ENCODE results near the gene ZNF827. TPM values are rescaled to one million over a fixed set of nuclear protein-coding genes. Genes with fewer than 3 reads are reported as not detected.

Gene ZNF827
- polyA plus RNA-seq, 4 donors, result 3.5 to 30.0 (median 7.5) TPM

- no peak overlapping the region for H3K4me3 ChIP-seq (ENCODE audit: low read depth in 1 of 3, low read length in 3 of 3)
- H3K36me3 ChIP-seq (ENCODE audit: control insufficient read depth in 3 of 3, insufficient read depth in 2 of 3, low read depth in 1 of 3, low read length in 3 of 3), result peaks cover 2 to 23% (median 6%) of the 10 kb centered on the region in 3 donors
- H3K9me3 ChIP-seq (ENCODE audit: control insufficient read depth in 2 of 2, insufficient read depth in 1 of 2, low read depth in 1 of 2, low read length in 1 of 2), result no peaks in the 10 kb centered on the region
- 60 to 65% (median 62%) methylated on average over 4 of the region's 4 CpGs for WGBS, 3 donors
- FAIRE-seq, result no peak
- no peaks in the 10 kb centered on the region for H3K27me3 ChIP-seq (ENCODE audit: control insufficient read depth in 3 of 3, insufficient read depth in 3 of 3, low read length in 3 of 3)
- H3K4me1 ChIP-seq (ENCODE audit: control insufficient read depth in 3 of 3, insufficient read depth in 2 of 3, low read depth in 1 of 3, low read length in 2 of 3), result peaks cover 0 to 20% (median 6%) of the 10 kb centered on the region in 3 donors
- no peak for DNase-seq
- H3K27ac ChIP-seq (ENCODE audit: low read depth in 1 of 3, low read length in 2 of 3), result peak overlapping the region in 1 of 3 donors; percentile 53
Measured at GRCh38 chr4:145881576-145881975, 57.0 kb downstream of the ZNF827 start.

DNA sequence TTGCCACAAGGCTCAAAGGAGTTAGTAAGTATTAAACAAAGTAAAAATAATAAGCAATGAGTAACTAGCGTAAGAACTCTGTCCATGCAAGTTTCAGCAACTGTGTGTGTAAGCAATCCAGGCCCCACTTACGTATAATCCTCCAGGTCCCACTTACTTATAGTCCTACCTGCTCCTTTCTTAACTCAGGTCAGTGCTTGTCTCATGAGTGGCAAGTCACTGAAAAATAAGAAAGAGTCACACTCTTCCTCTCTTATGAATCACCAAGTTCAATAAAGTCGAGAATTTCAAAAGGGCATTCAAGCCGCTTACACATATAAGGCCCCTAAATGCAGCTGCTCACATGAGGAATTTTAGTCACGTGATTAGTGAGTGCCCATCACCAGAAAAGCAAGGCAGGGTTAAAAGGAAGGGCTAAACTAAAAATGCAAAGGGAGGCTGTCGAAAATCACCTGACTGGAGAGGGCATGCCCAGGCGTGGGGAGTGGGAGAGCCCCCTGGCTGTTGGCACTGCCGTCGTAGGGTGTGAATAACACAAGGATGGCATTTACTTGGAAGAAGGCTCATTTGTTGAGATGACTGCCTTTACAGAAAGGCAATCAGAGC lies 58.2 kb downstream of the ZNF827 start:
- Histone ChIP-seq H3K4me1 (ENCODE audit: control insufficient read depth in 3 of 3, insufficient read depth in 2 of 3, low read depth in 1 of 3, low read length in 2 of 3) (peaks cover 0 to 20% (median 6%) of the 10 kb centered on the region in 3 donors), H3K4me3 (ENCODE audit: low read depth in 1 of 3, low read length in 3 of 3) (no peak overlapping the region), H3K27ac (ENCODE audit: low read depth in 1 of 3, low read length in 2 of 3) (no peak overlapping the region), H3K9me3 (ENCODE audit: control insufficient read depth in 2 of 2, insufficient read depth in 1 of 2, low read depth in 1 of 2, low read length in 1 of 2) (no peaks in the 10 kb centered on the region), H3K27me3 (ENCODE audit: control insufficient read depth in 3 of 3, insufficient read depth in 3 of 3, low read length in 3 of 3) (no peaks in the 10 kb centered on the region), H3K36me3 (ENCODE audit: control insufficient read depth in 3 of 3, insufficient read depth in 2 of 3, low read depth in 1 of 3, low read length in 3 of 3) (peaks cover 2 to 16% (median 2%) of the 10 kb centered on the region in 3 donors)
- FAIRE-seq (no peak), DNase-seq (no peak)
- WGBS, 3 donors, result 94 to 97% (median 96%) methylated on average over 9 of the region's 9 CpGs

GRCh38 chr4:145879598-145879997 lies 59.0 kb downstream of the ZNF827 start:
- H3K4me1 ChIP-seq (ENCODE audit: control insufficient read depth in 3 of 3, insufficient read depth in 2 of 3, low read depth in 1 of 3, low read length in 2 of 3), result peaks cover 0 to 20% (median 6%) of the 10 kb centered on the region in 3 donors
- no peak overlapping the region for H3K27ac ChIP-seq (ENCODE audit: low read depth in 1 of 3, low read length in 2 of 3)
- no peak overlapping the region for H3K4me3 ChIP-seq (ENCODE audit: low read depth in 1 of 3, low read length in 3 of 3)
- DNase-seq (no peak), FAIRE-seq (no peak)
- peaks cover 0 to 17% (median 2%) of the 10 kb centered on the region in 3 donors for H3K36me3 ChIP-seq (ENCODE audit: control insufficient read depth in 3 of 3, insufficient read depth in 2 of 3, low read depth in 1 of 3, low read length in 3 of 3)
- H3K27me3 ChIP-seq (ENCODE audit: control insufficient read depth in 3 of 3, insufficient read depth in 3 of 3, low read length in 3 of 3), result no peaks in the 10 kb centered on the region
- WGBS, 3 donors, result 51 to 75% (median 56%) methylated on average over 3 of the region's 3 CpGs
- no peaks in the 10 kb centered on the region for H3K9me3 ChIP-seq (ENCODE audit: control insufficient read depth in 2 of 2, insufficient read depth in 1 of 2, low read depth in 1 of 2, low read length in 1 of 2)

DNA sequence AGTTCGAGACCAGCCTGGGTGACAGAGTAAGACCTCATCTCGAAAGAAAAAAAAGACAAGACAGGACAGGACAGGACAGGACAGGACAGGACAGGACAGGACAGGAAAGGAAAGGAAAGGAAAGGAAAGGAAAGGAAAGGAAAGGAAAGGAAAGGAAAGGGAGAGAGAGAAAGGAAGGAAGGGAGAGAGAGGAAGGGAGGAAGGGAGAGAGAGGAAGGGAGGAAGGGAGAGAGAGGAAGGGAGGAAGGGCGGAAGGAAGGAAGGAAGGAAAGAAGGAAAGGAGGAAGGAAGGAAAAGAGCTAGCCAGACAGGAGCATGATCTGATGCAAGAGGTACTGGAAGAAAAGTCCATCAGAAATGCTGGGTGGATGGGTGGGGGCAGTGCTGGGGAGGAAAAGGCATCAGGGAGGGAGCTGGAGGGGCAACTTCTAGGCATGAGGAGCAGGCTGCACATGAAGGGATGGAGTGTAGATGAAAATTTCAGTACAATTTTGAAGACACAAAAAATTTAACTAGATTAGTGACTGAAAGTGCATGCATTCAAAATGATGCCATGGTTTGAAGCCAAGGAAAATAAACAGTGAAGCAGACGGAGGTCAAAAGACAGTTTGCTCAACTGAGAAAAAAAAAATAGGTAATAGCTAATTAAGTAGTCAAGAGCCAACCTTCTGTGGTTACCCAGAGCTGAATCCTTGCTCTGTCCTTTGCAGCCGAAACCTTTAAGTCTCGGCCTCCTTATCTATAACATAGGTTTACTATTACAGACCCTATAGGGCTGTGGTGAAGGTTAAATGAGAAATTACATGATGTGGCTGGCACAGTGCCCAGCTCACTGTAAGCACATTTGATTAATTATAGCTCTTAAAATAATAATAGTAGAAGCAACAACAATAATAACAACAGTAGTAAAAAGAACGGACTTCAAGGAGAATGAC lies 59.9 kb downstream of the ZNF827 start:
- peaks cover 0 to 20% (median 6%) of the 10 kb centered on the region in 3 donors for H3K4me1 ChIP-seq (ENCODE audit: control insufficient read depth in 3 of 3, insufficient read depth in 2 of 3, low read depth in 1 of 3, low read length in 2 of 3)
- FAIRE-seq (no peak), DNase-seq (no peak)
- no peaks in the 10 kb centered on the region for H3K27me3 ChIP-seq (ENCODE audit: control insufficient read depth in 3 of 3, insufficient read depth in 3 of 3, low read length in 3 of 3)
- no peak overlapping the region for H3K27ac ChIP-seq (ENCODE audit: low read depth in 1 of 3, low read length in 2 of 3)
- H3K9me3 ChIP-seq (ENCODE audit: control insufficient read depth in 2 of 2, insufficient read depth in 1 of 2, low read depth in 1 of 2, low read length in 1 of 2), result no peaks in the 10 kb centered on the region
- peaks cover 0 to 18% (median 2%) of the 10 kb centered on the region in 3 donors for H3K36me3 ChIP-seq (ENCODE audit: control insufficient read depth in 3 of 3, insufficient read depth in 2 of 3, low read depth in 1 of 3, low read length in 3 of 3)
- 61 to 73% (median 68%) methylated on average over 7 of the region's 7 CpGs for WGBS, 3 donors
- no peak overlapping the region for H3K4me3 ChIP-seq (ENCODE audit: low read depth in 1 of 3, low read length in 3 of 3)

- Histone ChIP-seq H3K4me1 (ENCODE audit: control insufficient read depth in 3 of 3, insufficient read depth in 2 of 3, low read depth in 1 of 3, low read length in 2 of 3) (peaks cover 0 to 11% (median 3%) of the 10 kb centered on the region in 3 donors), H3K4me3 (ENCODE audit: low read depth in 1 of 3, low read length in 3 of 3) (no peak overlapping the region), H3K9me3 (ENCODE audit: control insufficient read depth in 2 of 2, insufficient read depth in 1 of 2, low read depth in 1 of 2, low read length in 1 of 2) (no peaks in the 10 kb centered on the region), H3K27ac (ENCODE audit: low read depth in 1 of 3, low read length in 2 of 3) (no peak overlapping the region), H3K36me3 (ENCODE audit: control insufficient read depth in 3 of 3, insufficient read depth in 2 of 3, low read depth in 1 of 3, low read length in 3 of 3) (peaks cover 0 to 19% (median 2%) of the 10 kb centered on the region in 3 donors), H3K27me3 (ENCODE audit: control insufficient read depth in 3 of 3, insufficient read depth in 3 of 3, low read length in 3 of 3) (no peaks in the 10 kb centered on the region)
- 93 to 99% (median 94%) methylated on average over 2 of the region's 2 CpGs for WGBS, 3 donors
- DNase-seq, result no peak
- FAIRE-seq, result no peak
Measured at GRCh38 chr4:145876531-145877180, 62.0 kb downstream of the ZNF827 start.

DNA sequence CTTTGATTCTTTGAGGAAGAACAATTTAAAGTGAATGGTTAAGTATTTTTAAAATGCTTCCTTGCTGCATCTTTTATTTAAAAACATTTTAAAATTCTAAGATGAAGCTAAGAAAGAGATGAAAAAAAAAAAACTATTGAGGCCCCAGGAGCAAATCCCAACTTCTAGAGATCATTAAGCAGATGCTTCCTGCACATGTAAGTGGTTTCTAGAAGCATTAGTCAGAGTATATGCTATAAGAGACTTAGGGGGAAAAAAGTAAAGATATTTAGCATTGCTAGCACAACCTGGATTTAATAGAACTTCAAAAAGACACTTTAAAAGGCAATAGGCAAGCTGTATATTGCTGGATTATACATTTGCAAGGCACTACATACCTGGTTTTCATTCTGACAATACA lies 64.7 kb downstream of the ZNF827 start:
- no peaks in the 10 kb centered on the region for H3K9me3 ChIP-seq (ENCODE audit: control insufficient read depth in 2 of 2, insufficient read depth in 1 of 2, low read depth in 1 of 2, low read length in 1 of 2)
- H3K4me3 ChIP-seq (ENCODE audit: low read depth in 1 of 3, low read length in 3 of 3), result no peak overlapping the region
- H3K4me1 ChIP-seq (ENCODE audit: control insufficient read depth in 3 of 3, insufficient read depth in 2 of 3, low read depth in 1 of 3, low read length in 2 of 3), result peaks cover 0 to 9% (median 2%) of the 10 kb centered on the region in 3 donors
- DNase-seq, result no peak
- no peaks in the 10 kb centered on the region for H3K27me3 ChIP-seq (ENCODE audit: control insufficient read depth in 3 of 3, insufficient read depth in 3 of 3, low read length in 3 of 3)
- no peak for FAIRE-seq
- H3K27ac ChIP-seq (ENCODE audit: low read depth in 1 of 3, low read length in 2 of 3), result no peak overlapping the region
- H3K36me3 ChIP-seq (ENCODE audit: control insufficient read depth in 3 of 3, insufficient read depth in 2 of 3, low read depth in 1 of 3, low read length in 3 of 3), result peaks cover 0 to 15% (median 2%) of the 10 kb centered on the region in 3 donors

DNA sequence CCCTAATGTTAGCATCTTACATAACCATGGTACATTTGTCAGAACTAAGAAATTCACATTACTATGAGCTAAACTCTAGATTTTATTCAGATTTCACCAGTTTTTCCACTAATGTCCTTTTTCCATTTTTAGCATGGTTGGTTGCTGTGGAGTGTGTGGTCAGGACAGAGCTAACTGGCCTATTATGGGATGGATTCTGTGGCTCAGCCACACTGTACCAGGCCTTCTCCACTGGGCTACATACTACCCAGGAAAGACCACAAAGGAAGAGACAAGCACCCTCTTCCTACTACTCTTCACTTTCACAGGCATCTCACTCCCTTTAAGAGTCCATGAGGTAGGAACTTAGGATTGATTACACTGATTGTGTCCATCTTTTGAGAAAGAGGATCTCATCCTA lies 67.4 kb downstream of the ZNF827 start:
- Histone ChIP-seq H3K27ac (ENCODE audit: low read depth in 1 of 3, low read length in 2 of 3) (no peak overlapping the region), H3K27me3 (ENCODE audit: control insufficient read depth in 3 of 3, insufficient read depth in 3 of 3, low read length in 3 of 3) (no peaks in the 10 kb centered on the region), H3K4me1 (ENCODE audit: control insufficient read depth in 3 of 3, insufficient read depth in 2 of 3, low read depth in 1 of 3, low read length in 2 of 3) (peaks cover 0 to 5% (median 2%) of the 10 kb centered on the region in 3 donors), H3K9me3 (ENCODE audit: control insufficient read depth in 2 of 2, insufficient read depth in 1 of 2, low read depth in 1 of 2, low read length in 1 of 2) (no peaks in the 10 kb centered on the region), H3K4me3 (ENCODE audit: low read depth in 1 of 3, low read length in 3 of 3) (no peak overlapping the region), H3K36me3 (ENCODE audit: control insufficient read depth in 3 of 3, insufficient read depth in 2 of 3, low read depth in 1 of 3, low read length in 3 of 3) (peaks cover 0 to 11% (median 0%) of the 10 kb centered on the region in 3 donors)
- DNase-seq (no peak), FAIRE-seq (no peak)

Data from small intestine (tissue), 7 donors.